ENCODE results near the gene EIF3I. TPM values are rescaled to one million over a fixed set of nuclear protein-coding genes. Genes with fewer than 3 reads are reported as not detected.
A peak's percentile ranks its signal among the peaks of the same experiment; 100 is the strongest.

The EIF3I gene
- total RNA-seq, 2 experiments from 2014 or later = 161 to 172 TPM

- CTCF ChIA-PET = interaction anchor here (0.8 to 5.0 kb wide), 12 partner anchors 11 to 110 kb away, joined by 3 to 73 read pairs (median 6); partner anchors contain the start of genes CCDC28B, HDAC1, LCK and MARCKSL1
- no peaks in the 10 kb centered on the region for H3K27me3 Mint-ChIP-seq
- H3K4me3 Mint-ChIP-seq = peak overlapping the region; percentile 78
- H3K9me3 Mint-ChIP-seq = no peaks in the 10 kb centered on the region
- POLR2A ChIA-PET = interaction anchor here (0.7 to 4.2 kb wide), 18 partner anchors 8 to 279 kb away, joined by 3 to 63 read pairs (median 4); partner anchors contain the start of genes CCDC28B, EIF3I, HDAC1 and LCK
- H3K27ac Mint-ChIP-seq = peak overlapping the region; percentile 21
- no peaks in the 10 kb centered on the region for H3K36me3 Mint-ChIP-seq (ENCODE audit: low read depth)
- H3K4me1 Mint-ChIP-seq = peaks cover 20% of the 10 kb centered on the region
- DNase-seq = peak; percentile 37
Measured at GRCh38 chr1:32241001-32241763, 19.0 kb downstream of the EIF3I start.

- Mint-ChIP-seq H3K4me1 (peaks cover 31% of the 10 kb centered on the region), H3K36me3 (ENCODE audit: low read depth) (no peaks in the 10 kb centered on the region), H3K27ac (no peak overlapping the region), H3K9me3 (no peaks in the 10 kb centered on the region), H3K27me3 (no peaks in the 10 kb centered on the region), H3K4me3 (no peak overlapping the region)
- CTCF ChIA-PET = interaction anchor here (1.3 to 5.0 kb wide), 3 partner anchors 9 to 27 kb away, joined by 5 to 73 read pairs (median 10); partner anchors contain the start of gene LCK
- no peak for DNase-seq
- POLR2A ChIA-PET = interaction anchor here (0.9 to 4.2 kb wide), 5 partner anchors 13 to 80 kb away, joined by 3 to 47 read pairs (median 3); no protein-coding TSS in a partner anchor
Measured at GRCh38 chr1:32242341-32242851, 20.2 kb downstream of the EIF3I start.

- DNase-seq = no peak
- POLR2A ChIA-PET = interaction anchor here (0.9 to 11.5 kb wide), 4 partner anchors 9 to 31 kb away, joined by 3 to 156 read pairs (median 6); no protein-coding TSS in a partner anchor
- CTCF ChIA-PET = interaction anchor here (0.7 to 5.3 kb wide), 6 partner anchors 16 to 411 kb away, joined by 3 to 31 read pairs (median 5); partner anchors contain the start of gene CCDC28B
- Mint-ChIP-seq H3K36me3 (ENCODE audit: low read depth) (peaks cover 12% of the 10 kb centered on the region), H3K27me3 (no peaks in the 10 kb centered on the region), H3K9me3 (no peaks in the 10 kb centered on the region), H3K4me1 (peaks cover 53% of the 10 kb centered on the region), H3K4me3 (peak within 1 kb of the TSS; percentile 56), H3K27ac (peak within 1 kb of the TSS; percentile 99)
Measured at GRCh38 chr1:32246888-32247273, 24.7 kb downstream of the EIF3I start, which contains the start of gene FAM167B. TSS of gene FAM167B (plus strand) at chr1:32247222. CDS start at chr1:32247422, 200 bp downstream.

- no peaks in the 10 kb centered on the region for H3K9me3 Mint-ChIP-seq
- POLR2A ChIA-PET = interaction anchor here (1.1 to 11.5 kb wide), 10 partner anchors 7 to 147 kb away, joined by 4 to 156 read pairs (median 20); partner anchors contain the start of genes BSDC1 and MARCKSL1
- H3K36me3 Mint-ChIP-seq (ENCODE audit: low read depth) = peaks cover 17% of the 10 kb centered on the region
- no peak overlapping the region for H3K4me3 Mint-ChIP-seq
- no peaks in the 10 kb centered on the region for H3K27me3 Mint-ChIP-seq
- DNase-seq = no peak
- CTCF ChIA-PET = interaction anchor here (1.1 to 8.4 kb wide), 12 partner anchors 8 to 496 kb away, joined by 3 to 73 read pairs (median 7); partner anchors contain the start of genes CCDC28B, EIF3I and TMEM234
- peaks cover 50% of the 10 kb centered on the region for H3K4me1 Mint-ChIP-seq
- peak overlapping the region; percentile 99 for H3K27ac Mint-ChIP-seq
Measured at GRCh38 chr1:32247452-32247851, 25.2 kb downstream of the EIF3I start.

GRCh38 chr1:32247983-32248889 is 26.0 kb downstream of the EIF3I start:
- peak; percentile 83 for DNase-seq
- POLR2A ChIA-PET = interaction anchor here (0.6 to 11.5 kb wide), 22 partner anchors 8 to 175 kb away, joined by 3 to 156 read pairs (median 6); partner anchors contain the start of genes BSDC1, HDAC1, IQCC and MARCKSL1
- H3K4me3 Mint-ChIP-seq = peak overlapping the region; percentile 63
- no peaks in the 10 kb centered on the region for H3K9me3 Mint-ChIP-seq
- H3K4me1 Mint-ChIP-seq = peaks cover 48% of the 10 kb centered on the region
- H3K36me3 Mint-ChIP-seq (ENCODE audit: low read depth) = peaks cover 25% of the 10 kb centered on the region
- CTCF ChIA-PET = interaction anchor here (0.6 to 8.4 kb wide), 35 partner anchors 8 to 497 kb away, joined by 3 to 73 read pairs (median 4); partner anchors contain the start of genes BSDC1, CCDC28B, EIF3I and HDAC1
- H3K27me3 Mint-ChIP-seq = no peaks in the 10 kb centered on the region
- H3K27ac Mint-ChIP-seq = peak overlapping the region; percentile 99

- H3K27me3 Mint-ChIP-seq = no peaks in the 10 kb centered on the region
- H3K36me3 Mint-ChIP-seq (ENCODE audit: low read depth) = peaks cover 40% of the 10 kb centered on the region
- peak overlapping the region; percentile 98 for H3K4me3 Mint-ChIP-seq
- peak overlapping the region; percentile 99 for H3K27ac Mint-ChIP-seq
- peak; percentile 88 for DNase-seq
- ChIA-PET POLR2A (interaction anchor here (1.0 to 11.5 kb wide), 23 partner anchors 10 to 401 kb away, joined by 3 to 156 read pairs (median 11); partner anchors contain the start of genes HDAC1, IQCC, KPNA6 and MARCKSL1), CTCF (interaction anchor here (0.6 to 8.4 kb wide), 14 partner anchors 9 to 701 kb away, joined by 3 to 73 read pairs (median 8); partner anchors contain the start of genes EIF3I, HDAC1, IQCC and MARCKSL1)
- no peaks in the 10 kb centered on the region for H3K9me3 Mint-ChIP-seq
- peaks cover 53% of the 10 kb centered on the region for H3K4me1 Mint-ChIP-seq
Measured at GRCh38 chr1:32249831-32250525, 27.8 kb downstream of the EIF3I start.

GRCh38 chr1:32250893-32251716 is 28.9 kb downstream of the EIF3I start, which contains the start of gene LCK:
TSS of gene LCK (plus strand) at chr1:32251265. CDS start at chr1:32274330, 23,065 bp downstream.
- H3K36me3 Mint-ChIP-seq (ENCODE audit: low read depth) = peaks cover 46% of the 10 kb centered on the region
- POLR2A ChIA-PET = interaction anchor here (0.9 to 11.5 kb wide), 23 partner anchors 11 to 400 kb away, joined by 3 to 156 read pairs (median 9); partner anchors contain the start of genes BSDC1, HDAC1, IQCC and KHDRBS1

GRCh38 chr1:32255072-32256071 is 33.2 kb downstream of the EIF3I start:
- H3K4me3 Mint-ChIP-seq = peak overlapping the region; percentile 98
- H3K27ac Mint-ChIP-seq = peak overlapping the region; percentile 93
- peaks cover 45% of the 10 kb centered on the region for H3K4me1 Mint-ChIP-seq
- peak; percentile 55 for DNase-seq
- CTCF ChIA-PET = interaction anchor here (0.6 to 8.4 kb wide), 11 partner anchors 12 to 1550 kb away, joined by 3 to 73 read pairs (median 4); partner anchors contain the start of gene MARCKSL1
- H3K27me3 Mint-ChIP-seq = no peaks in the 10 kb centered on the region
- POLR2A ChIA-PET = interaction anchor here (1.0 to 11.5 kb wide), 24 partner anchors 8 to 320 kb away, joined by 3 to 156 read pairs (median 6); partner anchors contain the start of genes EIF3I, FAM167B, HDAC1 and IQCC
- no peaks in the 10 kb centered on the region for H3K9me3 Mint-ChIP-seq
- H3K36me3 Mint-ChIP-seq (ENCODE audit: low read depth) = peaks cover 72% of the 10 kb centered on the region

More at GRCh38 chr1:32250893-32251716, 28.9 kb downstream of the EIF3I start, which contains the start of gene LCK:
- peak; percentile 77 for DNase-seq
- H3K4me1 Mint-ChIP-seq = peaks cover 58% of the 10 kb centered on the region
- CTCF ChIA-PET = interaction anchor here (0.8 to 8.4 kb wide), 6 partner anchors 11 to 134 kb away, joined by 3 to 73 read pairs (median 21); partner anchors contain the start of genes EIF3I, HDAC1 and TMEM234
- peak within 1 kb of the TSS; percentile 98 for H3K4me3 Mint-ChIP-seq
- H3K9me3 Mint-ChIP-seq = no peaks in the 10 kb centered on the region
- H3K27ac Mint-ChIP-seq = peak within 1 kb of the TSS; percentile 99
- H3K27me3 Mint-ChIP-seq = no peaks in the 10 kb centered on the region

- CTCF ChIA-PET = interaction anchor here (0.6 to 1.9 kb wide), 4 partner anchors 9 to 41 kb away, joined by 3 to 14 read pairs (median 4); no protein-coding TSS in a partner anchor
- POLR2A ChIA-PET = interaction anchor here (0.6 to 12.2 kb wide), 13 partner anchors 5 to 80 kb away, joined by 3 to 156 read pairs (median 14); partner anchors contain the start of genes FAM167B, HDAC1, IQCC and LCK
- Mint-ChIP-seq H3K27me3 (no peaks in the 10 kb centered on the region), H3K27ac (peak overlapping the region; percentile 90), H3K4me1 (peaks cover 41% of the 10 kb centered on the region), H3K36me3 (ENCODE audit: low read depth) (peaks cover 73% of the 10 kb centered on the region), H3K4me3 (peak overlapping the region; percentile 68), H3K9me3 (no peaks in the 10 kb centered on the region)
- no peak for DNase-seq
Measured at GRCh38 chr1:32256473-32257226, 34.4 kb downstream of the EIF3I start.
